HG02943 (cell line): ENCODE results near the gene MB.

Experiments used
- ATAC-seq: cut with Tn5 transposase; IDR thresholded peaks from one replicate; pipeline ENCODE4 v1.9.1; 2021; ENCODE audit warnings: mild to moderate bottlenecking, low read depth, moderate library complexity; ENCODE audit not compliant: unreplicated experiment

The MB gene

DNA sequence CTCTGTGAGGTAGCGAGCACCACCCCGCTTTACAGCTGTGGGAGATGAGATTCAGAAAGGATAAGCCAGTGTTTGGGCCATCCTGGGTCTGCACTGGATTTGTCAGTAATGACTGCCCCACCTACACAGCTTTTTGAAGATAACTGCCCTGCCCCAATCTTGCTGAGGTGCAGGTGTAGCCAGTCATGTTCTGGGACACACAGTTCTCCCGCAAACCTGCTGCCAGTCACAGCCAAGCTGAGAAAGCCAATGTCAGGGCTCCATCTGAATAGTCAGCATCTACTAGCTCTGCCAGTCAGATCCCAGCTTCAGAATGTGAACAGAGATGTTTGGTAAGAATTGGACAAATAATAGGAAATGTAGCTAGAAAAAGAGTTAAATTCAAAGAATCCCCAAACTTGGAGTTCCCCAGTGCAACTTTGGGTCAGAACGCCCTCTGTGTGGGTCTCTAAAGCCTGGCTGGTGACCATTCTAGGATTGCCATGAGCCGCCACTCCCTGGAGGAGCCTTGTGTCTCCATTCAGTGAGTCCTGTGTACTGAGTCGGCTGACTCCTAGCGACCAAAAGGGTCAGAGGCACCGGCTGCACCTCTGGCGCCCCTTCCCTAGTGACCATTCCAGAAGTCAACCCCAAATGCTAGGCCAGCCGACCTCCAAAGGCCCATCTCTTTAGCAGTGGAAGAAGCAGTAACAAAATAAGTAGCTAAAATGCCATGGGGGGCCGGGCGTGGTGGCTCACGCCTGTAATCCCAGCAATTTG is 2.4 kb upstream of the MB start:
- no peak for ATAC-seq

DNA sequence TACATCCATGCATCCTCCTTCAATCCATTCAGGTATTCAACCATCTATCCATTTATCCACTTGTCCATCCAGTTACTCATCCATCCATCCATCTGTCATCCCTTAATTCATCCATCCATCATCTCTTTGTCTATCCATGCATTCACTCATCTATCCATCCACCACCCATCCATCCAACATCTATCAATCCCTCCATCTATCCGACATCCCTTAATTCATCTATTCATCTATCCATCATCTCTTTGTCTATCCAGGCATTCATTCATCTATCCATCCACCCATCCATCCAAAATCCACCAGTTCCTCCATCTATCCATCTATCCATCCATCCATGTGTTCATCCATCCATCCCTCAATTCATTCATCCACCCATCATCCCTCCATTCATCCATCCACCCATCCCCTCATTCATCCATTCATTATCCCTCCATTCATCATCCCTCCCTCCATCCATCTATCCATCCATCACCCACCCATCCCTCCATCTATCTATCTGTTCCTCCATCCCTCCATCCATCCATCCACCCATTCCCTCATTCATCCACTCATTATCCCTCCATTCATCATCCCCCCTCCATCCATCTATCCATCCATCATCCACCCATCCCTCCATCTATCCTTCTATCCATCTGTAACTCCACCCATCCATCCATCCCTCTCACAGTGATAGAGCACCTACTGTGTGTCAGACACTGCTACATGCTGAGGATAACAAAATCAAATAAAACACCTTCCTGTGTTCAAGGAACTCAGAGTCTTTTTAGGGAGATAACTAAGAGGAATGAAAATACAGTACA is 1.5 kb upstream of the MB start:
- ATAC-seq = no peak

DNA sequence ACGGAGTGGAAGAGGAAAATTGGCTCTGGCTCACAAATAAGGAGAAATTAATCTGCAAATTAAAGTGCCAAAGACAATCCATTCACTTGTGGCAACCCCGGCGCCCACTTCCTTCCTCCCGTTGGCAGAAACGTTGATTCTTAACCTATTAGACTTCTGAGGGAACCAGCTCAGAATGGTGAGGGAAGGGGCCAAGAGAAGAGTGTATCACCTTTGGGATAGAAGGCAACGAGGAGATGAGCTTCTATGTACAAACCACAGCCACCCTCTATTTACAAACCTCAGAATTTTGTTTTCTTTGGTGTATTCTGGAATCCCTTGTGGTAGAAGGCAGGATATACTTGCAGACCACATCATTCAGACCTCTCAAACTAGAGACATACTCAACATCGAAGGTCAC is 1.1 kb downstream of the MB start:
- no peak for ATAC-seq

DNA sequence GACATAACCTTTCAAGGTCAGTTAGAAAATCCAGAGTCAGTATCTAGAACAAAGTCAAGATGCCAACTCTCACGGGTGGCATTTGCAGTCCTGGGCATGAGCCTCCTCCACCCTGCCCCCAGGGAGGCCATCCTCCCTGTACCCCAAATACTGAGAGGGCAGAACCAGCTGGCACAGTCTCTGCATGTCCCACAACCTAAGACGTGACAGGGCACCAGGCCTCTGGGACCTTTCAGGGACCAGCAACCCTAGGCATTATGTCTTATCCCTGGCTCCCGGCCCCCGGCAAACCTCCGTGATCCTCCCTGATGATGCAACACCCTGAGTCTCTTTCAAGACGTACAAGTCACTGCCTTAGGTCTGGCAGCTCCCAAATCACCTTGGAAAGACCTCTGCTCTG is 2.0 kb downstream of the MB start:
- no peak for ATAC-seq

DNA sequence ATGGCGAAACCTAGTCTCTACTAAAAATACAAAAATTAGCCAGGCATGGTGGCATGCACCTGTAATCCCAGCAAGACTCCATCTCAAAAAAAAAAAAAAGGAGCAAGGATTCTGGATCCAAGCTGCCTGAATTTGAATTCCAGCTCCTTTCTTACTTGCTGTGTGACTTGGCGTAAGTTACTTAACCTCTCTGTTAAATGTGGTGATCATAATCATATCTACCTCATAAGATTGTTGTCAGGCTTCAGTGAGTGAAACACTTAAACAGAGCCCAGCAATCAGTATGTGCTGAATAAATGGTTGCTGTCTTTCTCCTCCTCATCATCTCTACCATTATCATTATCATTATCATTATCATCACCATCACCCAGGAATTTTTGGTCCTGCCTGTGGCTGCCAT is 2.7 kb downstream of the MB start:
- ATAC-seq = no peak

DNA sequence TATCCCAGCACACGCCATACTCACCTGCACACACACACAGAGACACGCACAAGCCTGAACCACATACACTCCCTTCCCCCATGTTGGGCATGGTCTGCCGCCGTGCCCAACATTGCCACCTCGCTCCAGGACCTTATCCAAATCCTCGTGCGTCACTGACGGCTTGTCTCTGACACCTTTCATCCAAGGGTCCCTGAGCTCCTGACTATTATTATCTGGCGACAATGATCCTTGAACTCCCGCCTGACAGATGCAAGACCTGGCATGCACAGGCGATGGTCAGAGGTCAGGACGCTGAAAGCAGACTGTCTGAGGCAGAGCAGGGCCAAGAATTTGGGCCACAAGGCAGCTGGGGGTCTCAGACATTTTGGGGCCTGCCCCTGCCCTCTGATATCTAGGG is 4.2 kb downstream of the MB start:
- ATAC-seq = no peak

DNA sequence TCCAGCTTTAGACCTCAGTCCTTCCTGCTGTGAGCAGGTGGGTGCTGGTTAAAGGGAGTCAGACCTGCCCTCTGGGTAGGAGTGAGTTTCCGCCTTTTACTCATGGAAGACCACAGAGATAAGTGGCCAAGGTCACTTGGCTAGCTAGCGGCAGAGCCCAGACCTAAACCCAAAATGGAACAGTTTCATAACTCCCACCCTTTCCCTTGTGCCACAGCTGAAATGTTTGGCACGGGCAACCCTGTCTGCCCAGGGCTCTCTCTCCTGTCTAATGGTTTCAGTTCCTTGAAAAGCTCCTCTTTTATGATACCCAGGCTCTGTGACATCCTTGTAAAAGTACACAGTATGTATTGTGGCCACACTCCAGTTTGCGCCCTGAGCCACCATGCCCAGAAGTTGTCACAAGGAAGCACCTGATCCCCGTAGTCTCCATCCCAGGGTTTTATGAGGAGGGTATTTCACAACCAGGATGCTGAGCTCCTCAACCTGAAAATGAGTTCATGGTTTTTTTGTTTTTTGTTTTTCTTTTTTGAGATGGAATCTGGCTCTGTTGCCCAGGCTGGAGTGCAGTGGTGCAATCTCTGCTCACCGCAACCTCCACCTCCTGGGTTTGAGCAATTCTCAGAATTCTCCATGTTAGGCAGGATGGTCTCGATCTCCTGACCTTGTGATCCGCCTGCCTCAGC is 5.1 kb downstream of the MB start:
- ATAC-seq = no peak

DNA sequence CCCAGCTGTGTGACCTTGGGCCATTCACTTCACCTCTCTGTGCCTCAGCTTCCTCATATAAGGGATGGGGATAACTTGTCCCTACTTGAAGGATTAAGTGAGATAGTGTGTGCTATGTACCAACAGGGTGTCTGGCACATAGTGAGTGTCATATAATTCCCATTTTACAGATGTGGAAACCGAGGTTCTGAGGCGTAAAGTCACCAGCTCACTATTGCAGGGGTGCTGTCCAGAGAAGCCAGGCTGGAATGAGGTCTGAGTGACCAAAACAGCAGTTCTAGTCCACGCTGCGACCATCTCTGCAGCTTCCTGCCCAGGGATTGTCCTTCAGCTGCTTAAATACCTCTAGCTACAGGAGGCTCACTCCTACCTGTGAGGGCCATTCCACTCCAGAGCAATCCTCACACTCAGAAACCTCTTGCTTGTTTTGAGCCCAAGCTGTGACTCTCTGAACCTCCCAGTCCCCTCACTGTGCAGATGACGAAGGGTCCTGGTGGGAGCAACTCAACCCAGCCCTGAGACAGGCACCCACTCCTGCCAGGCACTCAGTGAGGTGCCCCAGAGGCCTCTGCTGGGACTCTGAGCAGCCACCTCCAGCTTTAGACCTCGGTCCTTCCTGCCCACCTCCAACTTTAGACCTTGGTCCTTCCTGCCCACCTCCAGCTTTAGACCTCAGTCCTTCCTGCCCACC is 5.8 kb downstream of the MB start:
- no peak for ATAC-seq

DNA sequence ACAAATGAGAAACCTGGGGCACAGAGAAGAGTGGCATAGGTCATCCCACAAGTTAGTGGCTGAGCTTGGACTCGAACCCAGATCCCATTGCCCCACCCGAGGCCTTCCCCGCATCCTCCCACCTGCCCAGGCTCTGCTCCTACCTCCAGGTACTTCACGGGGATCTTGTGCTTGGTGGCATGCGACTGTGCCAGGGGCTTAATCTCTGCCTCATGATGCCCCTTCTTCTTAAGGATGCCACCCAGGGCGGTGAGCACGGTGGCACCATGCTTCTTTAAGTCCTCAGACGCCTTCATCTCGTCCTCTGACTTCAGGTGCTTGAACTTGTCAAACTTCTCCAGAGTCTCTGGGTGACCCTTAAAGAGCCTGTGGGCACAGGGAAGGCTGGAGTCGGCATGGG is 6.4 kb downstream of the MB start:
- ATAC-seq = no peak

DNA sequence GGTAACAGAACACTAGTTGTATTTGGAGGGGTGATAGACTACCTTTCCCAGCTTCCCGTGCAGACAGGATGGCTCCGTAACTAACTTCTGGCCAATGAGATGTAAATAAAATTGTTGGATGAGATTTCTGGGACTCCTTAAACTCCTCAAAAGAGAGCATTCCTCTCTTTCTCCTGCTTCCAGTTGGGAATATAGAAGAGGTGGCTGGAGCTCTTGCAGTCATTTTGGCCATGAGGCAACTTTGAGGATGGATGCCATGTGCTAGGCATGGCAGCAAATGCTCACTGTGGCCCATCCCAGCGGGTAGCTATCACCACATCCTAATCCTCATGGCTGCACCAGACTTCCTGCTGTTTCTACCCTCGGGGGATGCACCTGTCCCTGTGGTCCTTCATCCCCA is 7.4 kb downstream of the MB start:
- ATAC-seq = no peak

DNA sequence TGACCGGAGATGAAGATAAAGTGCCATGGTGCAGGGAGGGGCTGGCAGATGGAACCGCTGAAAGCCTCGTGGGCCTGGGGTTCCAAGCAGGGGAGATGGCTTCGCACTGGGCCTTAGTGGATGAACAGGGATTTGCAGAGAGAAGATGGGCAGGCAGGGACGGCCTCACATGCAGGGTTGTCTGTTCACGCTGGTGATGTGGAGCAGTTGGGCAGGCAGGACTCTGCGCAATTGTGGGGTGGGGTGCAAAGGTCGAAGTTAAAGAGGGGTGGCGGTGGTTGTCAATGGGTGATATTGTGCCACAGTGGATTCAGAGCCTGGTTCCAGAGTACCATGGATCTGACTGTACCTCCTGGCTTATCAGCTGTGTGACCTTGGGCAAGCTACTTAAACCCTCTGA is 7.9 kb downstream of the MB start:
- ATAC-seq = no peak

DNA sequence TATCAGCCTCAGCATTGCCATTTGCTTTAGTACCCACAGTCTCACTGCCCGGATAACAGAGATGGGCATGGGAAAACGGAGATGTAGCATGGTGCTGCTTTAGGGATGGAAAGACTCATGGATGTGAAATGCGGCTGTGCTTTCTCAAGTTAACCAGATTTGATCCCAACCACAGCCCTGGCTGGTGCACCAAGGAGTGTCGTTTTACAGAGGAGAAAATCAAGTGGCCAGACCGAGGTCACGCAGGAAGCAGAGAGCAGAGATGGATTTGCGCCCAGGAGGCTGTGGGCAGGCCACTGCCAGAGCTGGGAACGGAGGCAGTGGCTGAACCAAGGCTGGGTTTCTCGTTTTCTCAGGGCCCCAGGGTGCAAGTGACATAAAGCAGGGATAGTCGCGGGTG is 9.0 kb downstream of the MB start:
- no peak for ATAC-seq

DNA sequence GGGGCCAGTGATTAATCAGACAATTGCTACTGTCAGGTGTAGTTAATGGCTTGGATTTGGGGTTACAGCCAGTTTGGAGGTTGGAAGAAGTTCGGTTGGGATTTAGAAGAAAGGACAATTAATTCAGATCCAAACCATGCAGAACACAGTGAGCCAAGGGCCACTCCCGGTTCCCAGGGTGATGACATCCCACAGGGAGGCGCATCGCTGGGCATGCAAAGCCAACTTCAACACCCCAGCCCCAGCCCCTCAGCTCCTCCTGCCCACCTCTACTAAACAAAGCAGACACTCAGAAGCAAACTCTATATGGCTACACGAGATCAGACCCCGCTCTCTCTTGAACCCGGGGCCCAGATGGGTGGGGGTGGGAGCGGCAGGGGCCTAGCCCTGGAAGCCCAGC is 10.2 kb downstream of the MB start:
- no peak for ATAC-seq

DNA sequence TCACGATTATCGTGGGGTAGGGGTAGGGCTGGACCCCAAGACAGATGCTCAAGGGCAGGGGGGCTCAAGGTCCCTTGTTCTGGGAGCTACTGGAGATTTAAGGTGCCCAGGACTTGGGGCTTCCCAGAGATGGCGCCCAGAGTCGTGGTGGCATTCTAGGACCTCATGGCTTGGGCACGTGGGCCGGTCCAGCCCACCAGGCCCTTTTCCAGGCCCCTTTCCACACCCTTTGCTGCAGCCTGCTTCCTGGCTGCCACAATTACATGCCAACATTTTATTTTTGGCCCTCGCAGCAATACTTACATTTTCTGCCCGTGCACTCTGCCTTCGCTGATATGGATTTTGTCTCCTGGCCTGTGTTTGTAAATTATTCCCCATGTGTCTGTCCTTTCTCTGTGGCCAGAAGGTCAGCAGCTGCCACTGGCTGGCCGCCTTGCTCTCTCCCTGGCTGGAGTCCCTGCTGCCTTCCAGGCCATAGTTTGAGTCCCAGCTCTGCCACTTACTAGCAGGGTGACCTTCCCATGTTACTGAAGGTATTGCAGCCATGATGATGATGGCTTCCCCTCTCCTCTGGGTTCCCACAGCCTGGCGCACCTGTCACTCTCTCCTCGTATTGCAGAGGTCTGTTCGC is 11.2 kb downstream of the MB start:
- ATAC-seq = no peak

DNA sequence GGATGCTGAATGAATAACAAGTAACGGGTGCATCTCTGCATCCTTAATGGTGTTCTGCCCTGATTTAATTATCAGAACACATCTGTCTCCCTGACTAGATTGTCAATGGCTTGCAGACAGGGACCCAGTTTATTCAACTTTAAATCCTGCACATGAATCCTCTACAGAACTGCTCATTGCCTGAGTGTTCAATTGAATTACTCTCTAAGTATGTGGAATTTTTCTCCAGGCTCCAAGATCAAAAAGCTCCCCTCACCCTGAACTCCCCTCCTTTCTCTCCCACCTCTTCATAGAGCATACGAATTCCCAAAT is 11.8 kb downstream of the MB start:
- no peak for ATAC-seq

DNA sequence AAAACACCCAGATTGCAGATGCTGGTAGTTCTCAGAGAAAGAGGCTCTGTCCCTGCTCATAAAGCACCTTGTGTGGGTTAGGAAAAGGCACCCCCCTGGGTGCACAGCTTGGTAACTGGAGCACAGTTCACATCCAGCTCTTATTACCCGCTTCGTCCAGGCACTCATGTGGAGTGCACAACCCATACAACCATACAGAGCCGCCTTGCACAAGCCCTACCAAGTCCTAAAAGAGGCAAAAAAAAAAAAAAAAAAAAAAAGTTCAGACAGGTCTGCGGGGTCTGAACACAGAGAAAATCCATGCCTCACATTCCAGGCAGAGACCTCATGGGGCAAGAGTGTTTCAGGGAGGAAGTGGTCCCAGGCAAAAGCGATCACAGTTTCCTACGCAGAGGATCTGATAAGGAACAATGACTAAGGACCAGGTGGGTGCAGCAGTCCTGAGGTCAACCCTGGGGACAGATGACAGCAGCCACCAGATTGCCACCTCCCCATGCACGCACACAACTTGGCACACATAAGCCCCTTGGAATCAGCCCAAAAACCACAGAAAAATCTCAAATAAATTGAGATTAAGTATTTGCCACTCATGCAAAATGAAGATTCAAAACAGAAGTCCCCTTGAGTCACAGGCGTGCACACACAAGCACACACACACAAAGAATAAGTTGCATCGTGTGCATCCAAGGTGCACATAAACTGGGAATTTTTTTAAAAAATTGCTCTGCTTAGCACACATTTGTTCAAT is 12.3 kb downstream of the MB start:
- ATAC-seq = no peak

DNA sequence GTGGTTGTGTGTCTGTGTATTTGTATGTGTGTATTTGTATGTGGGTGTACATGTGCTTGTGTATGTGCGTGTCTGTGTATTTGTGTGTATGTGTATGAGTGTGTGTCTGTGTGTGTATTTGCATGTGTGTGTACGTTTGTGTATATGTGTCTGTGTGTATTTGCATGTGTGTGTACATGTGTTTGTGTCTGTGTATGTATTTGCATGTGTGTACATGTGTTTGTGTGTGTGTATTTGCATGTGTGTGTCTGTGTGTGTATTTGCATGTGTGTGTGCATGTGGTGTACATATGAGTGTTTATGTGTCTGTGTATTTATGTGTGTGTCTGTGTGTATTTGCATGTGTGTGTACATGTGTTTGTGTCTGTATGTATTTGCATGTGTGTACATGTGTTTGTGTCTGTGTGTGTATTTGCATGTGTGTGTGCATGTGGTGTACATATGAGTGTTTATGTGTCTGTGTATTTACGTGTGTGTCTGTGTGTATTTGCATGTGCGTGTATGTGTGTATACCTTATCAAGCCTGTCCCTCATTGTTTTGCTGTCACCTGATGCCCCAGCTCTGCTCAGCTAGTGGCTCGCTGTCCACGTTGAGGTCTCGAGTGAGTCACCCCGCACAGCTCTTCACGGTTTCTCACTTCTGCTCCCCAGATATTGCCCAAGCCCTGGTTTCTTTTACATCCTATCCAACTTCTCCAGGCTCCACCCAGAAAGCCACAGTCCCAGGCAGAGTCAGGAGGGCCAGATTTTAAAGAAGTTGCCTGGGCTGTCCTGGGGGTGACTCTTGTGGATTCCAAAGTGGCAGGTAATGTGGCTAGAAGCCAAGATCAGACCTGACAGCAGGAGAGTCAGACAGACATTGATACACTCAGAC is 15.2 kb downstream of the MB start:
- ATAC-seq = no peak

DNA sequence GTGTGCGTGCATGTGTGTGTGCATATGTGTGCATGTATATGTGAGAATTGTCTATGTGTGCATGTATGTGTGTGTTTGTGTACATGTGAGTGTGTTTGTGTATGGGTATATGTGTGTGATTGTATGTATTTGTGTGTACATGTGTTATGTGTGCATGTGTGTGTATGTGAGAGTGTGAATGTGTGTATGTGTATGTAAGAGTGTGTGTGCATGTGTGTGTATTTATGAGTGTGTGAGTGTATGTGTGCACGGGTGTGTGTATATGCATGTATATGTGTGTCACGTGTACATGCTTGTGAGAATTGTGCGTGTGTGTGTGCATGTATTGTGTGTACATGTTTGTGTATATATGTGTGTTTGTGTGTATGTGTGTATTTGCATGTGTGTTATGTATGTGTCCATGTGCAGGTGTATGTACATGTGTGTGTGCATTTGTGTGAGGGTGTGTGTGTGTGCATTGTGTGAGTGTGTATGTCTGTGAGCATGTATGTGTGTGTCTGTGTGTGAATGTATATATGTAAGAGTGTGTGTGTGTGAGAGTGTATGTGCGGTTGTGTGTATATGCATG is 16.0 kb downstream of the MB start:
- no peak for ATAC-seq

DNA sequence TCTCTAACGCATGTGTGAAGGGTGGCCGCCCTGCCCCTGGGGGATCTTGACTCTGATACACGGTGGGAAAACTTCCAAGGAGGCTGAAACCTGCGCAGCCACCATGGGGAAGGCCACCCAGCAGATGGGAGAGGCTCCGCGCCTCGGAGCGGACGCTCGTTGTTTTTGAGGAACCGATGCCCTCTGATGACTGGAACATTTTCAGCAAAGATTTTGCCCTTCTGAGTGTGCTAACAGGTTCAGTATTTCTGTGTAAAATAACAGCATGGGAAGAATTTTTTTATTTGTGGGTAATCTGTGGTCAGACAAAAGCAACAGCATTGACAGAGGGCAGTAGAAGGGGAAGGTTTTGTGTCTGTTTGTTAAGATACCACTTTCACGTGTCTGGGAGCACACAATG is 16.7 kb downstream of the MB start:
- no peak for ATAC-seq
